OCI-LY7 (cell line): ENCODE measurements around the gene ETFBKMT. TPM values are rescaled to one million over a fixed set of nuclear protein-coding genes. Genes with fewer than 3 reads are reported as not detected.

Experiments used
- BruUV-seq: library from RNA; stranded (reverse); fragments of 400-500 nt; replicated peaks from 2 replicates; lab custom pipeline; 2021; lab: Mats Ljungman, UMichigan
- CTCF ChIA-PET: fragments of 300-600 bp; sonication (Branson Sonifier 250); formaldehyde crosslinking; loops from one replicate; lab custom pipeline; 2022; ENCODE audit warnings: antibody characterized with exemption; ENCODE audit not compliant: unreplicated experiment; lab: Charles Lee
- POLR2A ChIA-PET: fragments of 300-600 bp; sonication (Branson Sonifier 250); formaldehyde crosslinking; loops from one replicate; lab custom pipeline; 2022; ENCODE audit warnings: antibody characterized with exemption; lab: Charles Lee
- DNase-seq: peaks from one replicate; pipeline ENCODE4 v3.0.0-alpha.2; 2015; ENCODE audit warnings: low spot score
- H2AFZ ChIP-seq: fragments of 200-600 bp; sonication (generic), shearing (Covaris generic); 2 replicates; pipeline ENCODE4 v1.6.1; 2014; ENCODE audit warnings: mild to moderate bottlenecking, antibody characterized with exemption, low read length, moderate library complexity
- H3K27ac ChIP-seq: fragments of 200-600 bp; sonication (generic); 2 replicates; pipeline ENCODE4 v1.5.1; 2014; ENCODE audit warnings: mixed run types, low read depth, mild to moderate bottlenecking, moderate library complexity, low read length, inconsistent platforms; ENCODE audit not compliant: poor library complexity, severe bottlenecking
- H3K36me3 ChIP-seq: fragments of 200-600 bp; sonication (generic); 2 replicates; pipeline ENCODE4 v1.6.1; 2014; ENCODE audit warnings: mild to moderate bottlenecking, antibody characterized with exemption, low read length, moderate library complexity, mixed read lengths; ENCODE audit not compliant: insufficient read depth
- H3K4me1 ChIP-seq: fragments of 200-600 bp; sonication (generic); 2 replicates; pipeline ENCODE4 v1.5.1; 2014; ENCODE audit warnings: mild to moderate bottlenecking, low read length; ENCODE audit not compliant: insufficient read depth, poor library complexity, severe bottlenecking
- H3K4me2 ChIP-seq: fragments of 200-600 bp; sonication (generic); 2 replicates; pipeline ENCODE4 v1.6.1; 2014; ENCODE audit warnings: mild to moderate bottlenecking, low read length
- H3K4me3 ChIP-seq: fragments of 200-600 bp; sonication (generic); 2 replicates; pipeline ENCODE4 v1.5.1; 2014; ENCODE audit warnings: mild to moderate bottlenecking, low read depth, low read length; ENCODE audit not compliant: poor library complexity, severe bottlenecking
- H3K79me2 ChIP-seq: fragments of 200-600 bp; sonication (generic); 2 replicates; pipeline ENCODE4 v1.6.1; 2016; ENCODE audit warnings: low read depth, mild to moderate bottlenecking, low read length, moderate library complexity, mixed read lengths; ENCODE audit not compliant: insufficient read depth
- H3K9me2 ChIP-seq: fragments of 200-600 bp; sonication (generic); 2 replicates; pipeline ENCODE4 v1.6.1; 2016; ENCODE audit warnings: mild to moderate bottlenecking, low read length, mixed read lengths; ENCODE audit not compliant: insufficient read depth
- H3K9me3 ChIP-seq: fragments of 200-600 bp; sonication (generic); 2 replicates; pipeline ENCODE4 v1.6.1; 2014; ENCODE audit warnings: mild to moderate bottlenecking, mixed run types, low read length, mixed read lengths
- H4K20me1 ChIP-seq: fragments of 200-600 bp; sonication (generic); 2 replicates; pipeline ENCODE4 v1.6.1; 2014; ENCODE audit warnings: mild to moderate bottlenecking, antibody characterized with exemption, low read length, moderate library complexity, mixed read lengths; ENCODE audit not compliant: insufficient read depth
- CTCF ChIP-seq: fragments of 200-600 bp; sonication (generic); conservative IDR thresholded peaks from 2 replicates; pipeline ENCODE4 v1.5.1; 2014; ENCODE audit warnings: mild to moderate bottlenecking, antibody characterized with exemption, low read length, moderate library complexity, mixed read lengths
- EZH2phosphoT487 ChIP-seq: fragments of 200-600 bp; sonication (generic); IDR thresholded peaks from 2 replicates; pipeline ENCODE4 v1.6.1; 2018; ENCODE audit warnings: low read depth, borderline replicate concordance, mild to moderate bottlenecking, mixed run types, antibody characterized with exemption, low read length, moderate library complexity, mixed read lengths
- intact Hi-C: fragments of 100-400 bp; cut with micrococcal nuclease; formaldehyde crosslinking; loops from one replicate; pipeline ENCODE4 v1.10.0; 2022; ENCODE audit not compliant: unreplicated experiment
- total RNA-seq, 2 experiments: library from RNA; depleted of rRNA in 1 of 2; stranded (reverse); fragments of >200 nt in 1 of 2; shearing (Covaris generic) in 1 of 2; gene quantifications; 2 replicates each; pipeline ENCODE4 v1.2.3, GENCODE V29; 2014 to 2022

The ETFBKMT gene
- total RNA-seq, 2 experiments from 2014 or later: 0.92 to 2.8 TPM

- no peak overlapping the region for H3K27ac ChIP-seq
- TF ChIP-seq CTCF (no peak), EZH2phosphoT487 (no peak)
- peaks cover 16% of the 10 kb centered on the region for H3K4me1 ChIP-seq
- no peak overlapping the region for H3K4me3 ChIP-seq
- intact Hi-C loops: no loop called here
- no peaks in the 10 kb centered on the region for H3K9me2 ChIP-seq
- no peak overlapping the region for H2AFZ ChIP-seq
- no peaks in the 10 kb centered on the region for H3K9me3 ChIP-seq
- BruUV-seq: no TSS peak
- no peaks in the 10 kb centered on the region for H4K20me1 ChIP-seq
- H3K79me2 ChIP-seq: no peaks in the 10 kb centered on the region
- H3K36me3 ChIP-seq: no peaks in the 10 kb centered on the region
- H3K4me2 ChIP-seq: no peak overlapping the region
- CTCF ChIA-PET: no interaction called here
- POLR2A ChIA-PET: interaction anchor here (0.8 kb wide), 1 partner anchor 651 kb away, joined by 4 read pairs; no protein-coding TSS in a partner anchor
- DNase-seq: no peak
Measured at GRCh38 chr12:31626270-31626995, 33.1 kb upstream of the ETFBKMT start.

- CTCF ChIA-PET: no interaction called here
- intact Hi-C loops: no loop called here
- Histone ChIP-seq H3K79me2 (no peaks in the 10 kb centered on the region), H3K9me2 (no peaks in the 10 kb centered on the region), H3K4me1 (peaks cover 21% of the 10 kb centered on the region), H3K9me3 (no peaks in the 10 kb centered on the region), H2AFZ (no peak overlapping the region), H4K20me1 (no peaks in the 10 kb centered on the region), H3K36me3 (no peaks in the 10 kb centered on the region), H3K4me3 (no peak overlapping the region), H3K27ac (no peak overlapping the region), H3K4me2 (no peak overlapping the region)
- no peak for TF ChIP-seq EZH2phosphoT487
- no peak for TF ChIP-seq CTCF
- no peak for DNase-seq
- BruUV-seq: no TSS peak
- POLR2A ChIA-PET: interaction anchor here (0.6 to 0.8 kb wide), 2 partner anchors 223 to 650 kb away, joined by 3 to 4 read pairs; no protein-coding TSS in a partner anchor
Measured at GRCh38 chr12:31627456-31628054, 31.9 kb upstream of the ETFBKMT start.
